HepG2 (cell line): Measurements from ENCODE around the gene C1orf35. TPM values are rescaled to one million over a fixed set of nuclear protein-coding genes. Genes with fewer than 3 reads are reported as not detected.

ENCODE experiments used
- BCL6 ChIP-seq: IDR thresholded peaks from 2 replicates; pipeline ENCODE4 v1.6.1; 2016; ENCODE audit warnings: missing genetic modification reagents, missing compliant biosample characterization
- FOXA3 ChIP-seq: IDR thresholded peaks from 2 replicates; pipeline ENCODE4 v1.6.1; 2016; ENCODE audit warnings: missing genetic modification reagents, missing compliant biosample characterization
- GMEB1 ChIP-seq: sonication (generic); formaldehyde crosslinking; IDR thresholded peaks from 2 replicates; pipeline ENCODE4 v1.5.1; 2020; ENCODE audit warnings: missing genetic modification reagents, mild to moderate bottlenecking, borderline replicate concordance
- HDAC1 ChIP-seq: sonication (generic); formaldehyde crosslinking; IDR thresholded peaks from 2 replicates; pipeline ENCODE4 v1.5.1; 2020; ENCODE audit warnings: mild to moderate bottlenecking, missing genetic modification reagents
- HINFP ChIP-seq: sonication (generic); formaldehyde crosslinking; IDR thresholded peaks from 2 replicates; pipeline ENCODE4 v1.4.0; 2020; ENCODE audit warnings: low read depth, mild to moderate bottlenecking, missing genetic modification reagents
- HOXA5 ChIP-seq: sonication (generic); formaldehyde crosslinking; IDR thresholded peaks from 2 replicates; pipeline ENCODE4 v1.4.0; 2020; ENCODE audit warnings: missing genetic modification reagents
- IKZF4 ChIP-seq: sonication (generic); formaldehyde crosslinking; IDR thresholded peaks from 2 replicates; pipeline ENCODE4 v1.5.1; 2020; ENCODE audit warnings: borderline replicate concordance, mild to moderate bottlenecking, low read depth, missing genetic modification reagents; ENCODE audit errors: not compliant biosample characterization
- IKZF5 ChIP-seq: IDR thresholded peaks from 2 replicates; pipeline ENCODE4 v1.6.1; 2018; ENCODE audit warnings: missing genetic modification reagents, mild to moderate bottlenecking, missing compliant biosample characterization
- KDM2A ChIP-seq: sonication (generic); formaldehyde crosslinking; IDR thresholded peaks from 2 replicates; pipeline ENCODE4 v1.4.0; 2020; ENCODE audit warnings: low read depth, missing genetic modification reagents, borderline replicate concordance
- KDM3A ChIP-seq: IDR thresholded peaks from 2 replicates; pipeline ENCODE4 v1.6.1; 2018; ENCODE audit warnings: low read depth, missing compliant biosample characterization
- KDM4B ChIP-seq: sonication (generic); formaldehyde crosslinking; IDR thresholded peaks from 2 replicates; pipeline ENCODE4 v1.4.0; 2020; ENCODE audit warnings: missing genetic modification reagents
- MEIS1 ChIP-seq: sonication (generic); formaldehyde crosslinking; IDR thresholded peaks from 2 replicates; pipeline ENCODE4 v1.9.0; 2021; ENCODE audit warnings: mild to moderate bottlenecking, missing genetic modification reagents, moderate library complexity, borderline replicate concordance
- MZF1 ChIP-seq: sonication (generic); formaldehyde crosslinking; IDR thresholded peaks from 2 replicates; pipeline ENCODE4 v1.8.1; 2023; ENCODE audit warnings: mild to moderate bottlenecking, missing genetic modification reagents, borderline replicate concordance
- NAIF1 ChIP-seq: sonication (generic); formaldehyde crosslinking; IDR thresholded peaks from 2 replicates; pipeline ENCODE4 v1.5.0; 2020; ENCODE audit warnings: mild to moderate bottlenecking, missing genetic modification reagents, borderline replicate concordance
- NCOA2 ChIP-seq: sonication (generic); formaldehyde crosslinking; IDR thresholded peaks from 2 replicates; pipeline ENCODE4 v1.8.0; 2022; ENCODE audit warnings: inconsistent platforms
- NKX3-1 ChIP-seq: sonication (generic); formaldehyde crosslinking; IDR thresholded peaks from 2 replicates; pipeline ENCODE4 v1.5.0; 2020; ENCODE audit warnings: missing genetic modification reagents
- NR2F6 ChIP-seq, 2 experiments: IDR thresholded peaks; 2 replicates each; pipeline ENCODE4 v1.6.1; 2016; ENCODE audit warnings: antibody characterized with exemption in 1 of 2, mild to moderate bottlenecking in 1 of 2
- PHF21A ChIP-seq: sonication (generic); formaldehyde crosslinking; IDR thresholded peaks from 2 replicates; pipeline ENCODE4 v1.5.0; 2020; ENCODE audit warnings: mild to moderate bottlenecking, missing genetic modification reagents
- PHF8 ChIP-seq: sonication (generic); formaldehyde crosslinking; IDR thresholded peaks from 2 replicates; pipeline ENCODE4 v1.5.0; 2020; ENCODE audit warnings: missing genetic modification reagents
- WIZ ChIP-seq: sonication (generic); formaldehyde crosslinking; IDR thresholded peaks from 2 replicates; pipeline ENCODE4 v1.5.1; 2020; ENCODE audit warnings: mild to moderate bottlenecking, missing genetic modification reagents
- ZFP37 ChIP-seq: sonication (generic); formaldehyde crosslinking; IDR thresholded peaks from 2 replicates; pipeline ENCODE4 v1.4.0; 2020; ENCODE audit warnings: missing genetic modification reagents, borderline replicate concordance
- ZFX ChIP-seq: sonication (generic); formaldehyde crosslinking; IDR thresholded peaks from 2 replicates; pipeline ENCODE4 v1.4.0; 2020; ENCODE audit warnings: mild to moderate bottlenecking, low read depth, missing genetic modification reagents, moderate library complexity
- ZMAT3 ChIP-seq: sonication (generic); formaldehyde crosslinking; conservative IDR thresholded peaks from 2 replicates; pipeline ENCODE4 v1.7.0; 2021; ENCODE audit warnings: missing genetic modification reagents
- ZMAT5 ChIP-seq: sonication (generic); formaldehyde crosslinking; IDR thresholded peaks from 2 replicates; pipeline ENCODE4 v1.5.0; 2020; ENCODE audit warnings: mild to moderate bottlenecking, low read depth, missing genetic modification reagents, borderline replicate concordance
- ZNF263 ChIP-seq: sonication (generic); formaldehyde crosslinking; IDR thresholded peaks from 2 replicates; pipeline ENCODE4 v1.4.0; 2020; ENCODE audit warnings: missing genetic modification reagents
- ZNF44 ChIP-seq: sonication (generic); formaldehyde crosslinking; IDR thresholded peaks from 2 replicates; pipeline ENCODE4 v1.5.1; 2020; ENCODE audit warnings: mild to moderate bottlenecking, missing genetic modification reagents
- ZNF563 ChIP-seq: sonication (generic); formaldehyde crosslinking; IDR thresholded peaks from 2 replicates; pipeline ENCODE4 v1.8.0; 2022; ENCODE audit warnings: mild to moderate bottlenecking, moderate library complexity, missing genetic modification reagents
- ZNF749 ChIP-seq: sonication (generic); formaldehyde crosslinking; IDR thresholded peaks from 2 replicates; pipeline ENCODE4 v1.8.0; 2022; ENCODE audit warnings: mild to moderate bottlenecking, missing genetic modification reagents, moderate library complexity, borderline replicate concordance
- polyA plus RNA-seq, 8 experiments: library from polyadenylated mRNA; depleted of rRNA in 3 of 8; stranded (reverse) in 7 of 8; unstranded in 1 of 8; fragments of >200 nt; fragmentation: Illumina TruSeq in 4 of 8; extraction: Trizol in 4 of 8; gene quantifications; 2 replicates each; pipeline versions ENCODE4 v1.2.1 to v1.2.3, GENCODE V29; 2011 to 2016; ENCODE audit warnings: low read depth in 4 of 8, missing spikeins in 1 of 8, mixed read lengths in 1 of 8; ENCODE audit not compliant: insufficient read depth in 1 of 8
- total RNA-seq, 5 experiments: library from RNA; depleted of rRNA; stranded (reverse); fragments of >200 nt; fragmentation: Illumina TruSeq; extraction: Trizol; gene quantifications; 2 replicates each; pipeline ENCODE4 v1.2.3, GENCODE V29; 2016; ENCODE audit warnings: low read depth in 1 of 5

C1orf35 gene
- total and polyA plus RNA-seq, 2 of the 13 experiments (the other 11 are each of a cell fraction or from before 2014, with no cell fraction given): 8.1 to 19.3 TPM

- TF ChIP-seq WIZ (CRISPR knock-in tag) (no peak), PHF21A (peak; percentile 36; the same call in 1 of the 2 replicates), GMEB1 (CRISPR knock-in tag) (no peak; the same call in 1 of the 2 replicates), NKX3-1 (no peak), ZNF563 (CRISPR knock-in tag) (no peak), PHF8 (no peak), IKZF5 (peak; percentile 17; the same call in 1 of the 2 replicates), KDM2A (CRISPR knock-in tag) (0 out of 2 replicates have a peak, but pooled peaks have one; percentile 23), HOXA5 (CRISPR knock-in tag) (no peak), MEIS1 (CRISPR knock-in tag) (no peak), ZNF749 (CRISPR knock-in tag) (0 out of 2 replicates have a peak, but pooled peaks have one; percentile 18), BCL6 (0 out of 2 replicates have a peak, but pooled peaks have one; percentile 13), IKZF4 (CRISPR knock-in tag) (no peak), KDM4B (CRISPR knock-in tag) (no peak; the same call in 1 of the 2 replicates), ZNF44 (CRISPR knock-in tag) (no peak), NR2F6 (IDR thresholded peaks at IDR 0.05) (no peak), NR2F6 (CRISPR knock-in tag; IDR thresholded peaks at IDR 0.05) (peak; percentile 52), ZFP37 (no peak), HINFP (no peak), KDM3A (CRISPR knock-in tag) (no peak), ZNF263 (peak; percentile 95), HDAC1 (CRISPR knock-in tag) (peak; percentile 32; the same call in 1 of the 2 replicates), ZFX (peak; percentile 73), FOXA3 (CRISPR knock-in tag) (peak; percentile 80), ZMAT5 (no peak), NAIF1 (CRISPR knock-in tag) (0 out of 2 replicates have a peak, but pooled peaks have one; percentile 35), NCOA2 (peak; percentile 46; the same call in 1 of the 2 replicates), ZMAT3 (CRISPR knock-in tag) (no peak), MZF1 (CRISPR knock-in tag) (no peak)
Observed at GRCh38 chr1:228109962-228110488, 6.9 kb upstream of the C1orf35 start (continued).
